OCI-LY3 (cell line): ENCODE data around the gene SHC2.

Experiments
- EZH2phosphoT487 ChIP-seq: fragments of 200-600 bp; shearing (Covaris generic); IDR thresholded peaks from 2 replicates; pipeline ENCODE4 v1.6.1; 2018; ENCODE audit warnings: antibody characterized with exemption, mixed run types, low read depth
- TF ChIP-seq, protein P1 (sequence below): fragments of 200-600, 300-600 bp; sonication (generic); IDR thresholded peaks from 2 replicates; pipeline ENCODE4 v1.5.1; 2014; ENCODE audit warnings: antibody characterized with exemption, low read length, low read depth

- TF ChIP-seq EZH2phosphoT487, result no peak
- TF ChIP-seq, protein P1, sequence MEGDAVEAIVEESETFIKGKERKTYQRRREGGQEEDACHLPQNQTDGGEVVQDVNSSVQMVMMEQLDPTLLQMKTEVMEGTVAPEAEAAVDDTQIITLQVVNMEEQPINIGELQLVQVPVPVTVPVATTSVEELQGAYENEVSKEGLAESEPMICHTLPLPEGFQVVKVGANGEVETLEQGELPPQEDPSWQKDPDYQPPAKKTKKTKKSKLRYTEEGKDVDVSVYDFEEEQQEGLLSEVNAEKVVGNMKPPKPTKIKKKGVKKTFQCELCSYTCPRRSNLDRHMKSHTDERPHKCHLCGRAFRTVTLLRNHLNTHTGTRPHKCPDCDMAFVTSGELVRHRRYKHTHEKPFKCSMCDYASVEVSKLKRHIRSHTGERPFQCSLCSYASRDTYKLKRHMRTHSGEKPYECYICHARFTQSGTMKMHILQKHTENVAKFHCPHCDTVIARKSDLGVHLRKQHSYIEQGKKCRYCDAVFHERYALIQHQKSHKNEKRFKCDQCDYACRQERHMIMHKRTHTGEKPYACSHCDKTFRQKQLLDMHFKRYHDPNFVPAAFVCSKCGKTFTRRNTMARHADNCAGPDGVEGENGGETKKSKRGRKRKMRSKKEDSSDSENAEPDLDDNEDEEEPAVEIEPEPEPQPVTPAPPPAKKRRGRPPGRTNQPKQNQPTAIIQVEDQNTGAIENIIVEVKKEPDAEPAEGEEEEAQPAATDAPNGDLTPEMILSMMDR, result no peak
These were observed 48.2 kb downstream of the SHC2 start for GRCh38 chr19:412356-413355.
